Right ventricle myocardium inferior (tissue), 1 donor: ENCODE results near the gene TAMM41. TPM values are rescaled to one million over a fixed set of nuclear protein-coding genes. Genes with fewer than 3 reads are reported as not detected.
A peak's percentile ranks its signal among the peaks of the same experiment; 100 is the strongest.
"Not testable (repeated sequence)": the region's sequence is repeated elsewhere in the genome, so short reads cannot be mapped to it uniquely, and the experiment has no call there.

Experiments used
- ATAC-seq: fragments of 200-7000 bp; cut with Tn5 transposase; one replicate; pipeline ENCODE4 v1.9.1; 2020; ENCODE audit warnings: mild to moderate bottlenecking, moderate library complexity
- DNase-seq: peaks from one replicate; pipeline ENCODE4 v3.0.0; 2021; ENCODE audit errors: missing footprints
- intact Hi-C: fragments of 100-400 bp; cut with DNase I; formaldehyde crosslinking; loops from one replicate; pipeline ENCODE4 v1.11.0; 2022
- long read RNA-seq: library from polyadenylated mRNA; unstranded; transcript quantifications from one replicate; pipeline ENCODE4 v2.0.0, GENCODE V29; 2021
- total RNA-seq: library from RNA; stranded (reverse); fragmentation: NEBNext Ultra II Directional; extraction: Animal tissue kit (Norgen Biotek cat#: 25700); gene quantifications from one replicate; pipeline ENCODE4 v1.2.1, GENCODE V29; 2021
- donor health status: DM: no; HTN: yes; CAD: no; lungs with severe emphysema.

TAMM41 gene
- 10.9 TPM for total RNA-seq
- long read RNA-seq, partial matches to known transcripts = 1 of 4 reads
- long read RNA-seq, other reads (novel, unspliced or antisense) = 0 of 4 reads

- intact Hi-C loops = no loop called here
- DNase-seq (peak; percentile 94), ATAC-seq (peak; percentile 100)
These were observed at the start of gene TAMM41 for GRCh38 chr3:11846281-11847266. Gene TAMM41, minus strand, starts transcription at chr3:11846885. Its CDS starts 249 bp downstream, at chr3:11846636.

DNA sequence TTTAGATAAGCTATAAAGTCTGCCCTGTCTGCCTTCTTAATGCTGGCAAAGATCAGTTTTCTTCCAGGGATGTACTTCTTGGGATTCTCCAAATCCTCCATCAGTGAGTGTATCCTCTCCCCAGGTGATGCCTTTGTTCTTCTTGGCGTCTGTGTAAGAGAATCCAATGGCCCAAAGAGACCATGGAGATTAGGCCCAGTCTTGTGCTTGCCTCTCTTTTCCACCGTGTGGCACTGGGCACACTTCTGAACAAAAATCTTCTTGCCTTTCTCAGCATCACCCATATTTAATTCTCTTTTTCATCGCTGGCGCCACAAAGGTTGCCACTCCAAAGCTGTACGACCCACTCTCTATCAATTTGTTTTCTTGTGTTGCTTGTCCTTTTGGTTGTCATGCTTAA, 32.2 kb upstream of the TAMM41 start:
- DNase-seq = no peak
- ATAC-seq = no peak
- intact Hi-C loops = no loop called here

DNA sequence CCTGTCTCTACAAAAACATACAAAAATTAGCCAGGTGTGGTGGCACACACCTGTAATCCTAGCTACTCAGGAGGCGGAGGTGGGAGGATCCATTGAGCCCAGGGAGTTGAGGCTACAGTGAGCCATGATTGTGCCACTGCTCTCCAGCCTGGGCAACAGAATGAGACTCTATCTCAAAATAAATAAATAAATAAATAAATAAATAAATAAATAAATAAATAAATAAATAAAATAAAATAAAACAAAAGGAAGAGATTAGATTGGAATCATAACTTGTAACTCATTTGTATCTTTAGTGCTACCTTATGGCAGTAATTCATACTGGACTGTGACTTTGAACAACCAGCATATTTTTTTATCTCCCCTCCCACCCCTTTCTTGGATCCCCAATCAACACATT, 28.0 kb upstream of the TAMM41 start:
- DNase-seq, intact Hi-C loops, ATAC-seq: not testable (repeated sequence)

DNA sequence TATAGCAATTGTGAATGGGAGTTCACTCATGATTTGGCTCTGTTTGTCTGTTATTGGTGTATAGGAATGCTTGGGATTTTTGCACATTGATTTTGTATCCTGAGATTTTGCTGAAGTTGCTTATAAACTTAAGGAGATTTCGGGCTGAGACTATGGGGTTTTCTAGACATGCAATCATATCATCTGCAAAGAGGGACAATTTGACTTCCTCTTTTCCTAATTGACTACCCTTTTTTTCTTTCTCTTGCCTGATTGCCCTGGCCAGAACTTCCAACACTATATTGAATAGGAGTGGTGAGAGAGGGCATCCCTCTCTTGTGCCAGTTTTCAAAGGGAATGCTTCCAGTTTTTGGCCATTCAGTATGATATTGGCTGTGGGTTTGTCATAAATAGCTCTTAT, 17.1 kb upstream of the TAMM41 start:
- DNase-seq, intact Hi-C loops, ATAC-seq: not testable (repeated sequence)

- ATAC-seq, DNase-seq, intact Hi-C loops: not testable (repeated sequence)
These were observed 15.9 kb upstream of the TAMM41 start for GRCh38 chr3:11862584-11862983.

DNA sequence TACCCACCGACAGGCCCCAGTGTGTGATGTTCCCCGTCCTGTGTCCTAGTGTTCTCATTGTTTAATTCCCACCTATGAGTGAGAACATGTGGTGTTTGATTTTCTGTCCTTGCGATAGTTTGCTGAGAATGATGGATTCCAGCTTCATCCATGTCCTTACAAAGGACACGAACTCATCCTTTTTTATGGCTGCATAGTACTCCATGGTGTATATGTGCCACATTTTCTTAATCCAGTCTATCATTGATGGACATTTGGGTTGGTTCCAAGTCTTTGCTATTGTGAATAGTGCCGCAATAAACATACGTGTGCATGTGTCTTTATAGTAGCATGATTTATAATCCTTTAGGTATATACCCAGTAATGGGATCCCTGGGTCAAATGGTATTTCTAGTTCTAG, 15.5 kb upstream of the TAMM41 start:
- DNase-seq, intact Hi-C loops, ATAC-seq: not testable (repeated sequence)

DNA sequence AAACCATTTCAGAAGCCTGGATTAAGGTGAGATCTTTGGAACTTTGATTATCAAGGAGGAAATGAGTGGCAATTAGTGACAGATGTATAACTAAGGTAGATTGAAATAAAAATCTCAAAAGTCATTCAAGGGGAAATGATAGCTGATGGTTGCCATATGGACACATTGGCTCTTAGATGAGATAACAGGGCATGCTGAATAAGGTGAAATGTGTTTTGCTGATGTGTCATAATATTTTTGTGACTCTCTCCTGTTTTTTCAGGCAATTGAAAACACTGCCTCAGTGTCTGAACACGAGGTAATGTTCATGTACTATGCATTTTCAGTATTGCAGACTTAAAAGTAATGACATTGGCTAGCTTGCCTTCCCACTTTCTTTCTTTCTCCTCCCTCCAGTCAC, 13.5 kb upstream of the TAMM41 start:
- ATAC-seq, DNase-seq, intact Hi-C loops: not testable (repeated sequence)

DNA sequence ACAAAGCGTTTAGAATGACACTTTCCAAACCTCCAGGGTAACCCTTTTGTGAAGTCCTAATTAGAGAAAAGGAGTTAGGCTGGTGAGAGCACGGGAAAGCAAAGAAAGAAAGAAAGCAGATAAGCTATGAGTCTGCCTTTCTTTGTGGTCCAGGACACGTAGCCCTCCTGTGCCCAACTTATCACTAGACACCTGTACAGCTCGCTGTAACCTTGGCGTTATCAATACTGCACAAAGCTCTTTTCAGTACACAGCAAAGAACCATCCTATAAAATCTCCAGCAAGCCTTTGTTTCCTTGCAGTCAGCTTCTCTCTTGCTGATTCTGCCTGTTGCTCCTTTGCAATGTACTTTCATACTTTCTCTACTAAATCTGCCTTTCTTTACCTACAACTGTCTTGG, 6.8 kb upstream of the TAMM41 start:
- intact Hi-C loops = no loop called here
- DNase-seq (no peak), ATAC-seq (no peak)

DNA sequence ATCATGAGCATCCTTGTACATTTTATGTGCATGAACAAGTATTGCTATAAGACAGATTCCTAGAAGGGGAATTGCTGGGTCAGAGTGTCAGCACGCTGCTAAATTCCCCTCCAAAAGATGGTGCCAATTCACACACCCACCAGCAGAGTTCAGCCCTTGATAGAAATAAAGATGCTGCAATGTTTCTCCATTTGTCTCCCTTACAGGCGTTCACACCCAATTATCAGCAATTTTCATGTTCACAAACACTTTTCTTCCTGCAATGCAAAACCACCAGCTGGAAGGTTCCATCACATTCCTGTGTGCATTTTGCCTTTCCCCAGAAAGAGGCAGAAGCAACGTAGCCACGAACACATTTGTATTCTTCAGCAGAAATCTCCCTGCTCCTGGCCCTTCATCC, 3.3 kb upstream of the TAMM41 start:
- DNase-seq (no peak), ATAC-seq (no peak)
- intact Hi-C loops = no loop called here

GRCh38 chr3:11847607-11848006, 922 bp upstream of the TAMM41 start:
- intact Hi-C loops = no loop called here
- ATAC-seq (no peak), DNase-seq (no peak)

- ATAC-seq (no peak), DNase-seq (no peak)
- intact Hi-C loops = no loop called here
These were observed 1.0 kb downstream of the TAMM41 start for GRCh38 chr3:11845651-11846050.

- DNase-seq (no peak), ATAC-seq (no peak)
- intact Hi-C loops = no loop called here
These were observed 1.8 kb downstream of the TAMM41 start for GRCh38 chr3:11844891-11845290.

GRCh38 chr3:11835028-11835639, 11.6 kb downstream of the TAMM41 start:
- ATAC-seq (no peak), DNase-seq (no peak)
- intact Hi-C loops = no loop called here

DNA sequence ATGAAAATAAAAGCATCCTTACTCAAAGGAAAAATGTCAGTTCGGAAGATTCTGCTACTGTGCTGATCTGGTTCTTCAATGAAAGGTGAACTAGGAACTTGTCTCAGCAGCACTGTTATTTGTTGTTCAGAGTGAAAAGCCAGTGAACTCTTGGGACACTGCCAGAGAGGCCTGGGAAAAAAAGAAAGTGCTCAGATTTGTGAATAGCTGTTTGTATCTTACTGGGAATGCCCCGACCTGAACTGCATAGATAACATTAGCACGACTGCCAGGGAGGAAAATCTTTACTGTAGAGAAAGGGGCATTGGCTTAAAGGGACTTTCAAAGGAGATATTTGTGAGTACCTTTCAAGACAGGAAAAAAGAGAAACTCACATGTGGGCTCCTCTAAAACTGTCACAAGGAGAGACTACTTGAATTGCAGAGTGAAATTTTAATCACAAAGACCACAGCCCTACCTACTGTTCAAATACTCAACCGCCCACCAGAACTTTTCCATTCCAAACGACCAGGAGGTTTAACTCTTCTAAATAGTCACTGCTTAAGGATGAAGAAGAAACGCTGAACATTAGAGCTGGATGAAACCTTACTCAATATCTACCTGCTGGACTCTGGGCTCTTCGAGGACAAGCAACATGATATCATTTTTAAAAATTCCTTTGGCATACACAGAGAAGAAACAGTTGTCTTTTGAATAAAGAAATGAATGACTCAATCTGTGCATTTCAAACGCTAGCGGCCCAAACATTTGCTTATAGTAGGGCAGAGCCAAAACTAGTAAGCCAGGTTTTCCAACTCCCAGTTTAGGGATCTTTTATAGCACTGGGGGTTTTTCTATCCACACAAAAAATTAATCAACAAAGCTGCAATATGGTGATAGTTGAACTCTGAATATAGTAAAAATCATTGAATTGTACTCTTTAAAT, 13.4 kb downstream of the TAMM41 start:
- no peak for ATAC-seq

GRCh38 chr3:11829416-11829815, 17.3 kb downstream of the TAMM41 start:
- ATAC-seq (no peak), DNase-seq (no peak)
- intact Hi-C loops = no loop called here

More for the DNA sequence above, 13.4 kb downstream of the TAMM41 start:
- no peak for DNase-seq
- intact Hi-C loops = no loop called here

DNA sequence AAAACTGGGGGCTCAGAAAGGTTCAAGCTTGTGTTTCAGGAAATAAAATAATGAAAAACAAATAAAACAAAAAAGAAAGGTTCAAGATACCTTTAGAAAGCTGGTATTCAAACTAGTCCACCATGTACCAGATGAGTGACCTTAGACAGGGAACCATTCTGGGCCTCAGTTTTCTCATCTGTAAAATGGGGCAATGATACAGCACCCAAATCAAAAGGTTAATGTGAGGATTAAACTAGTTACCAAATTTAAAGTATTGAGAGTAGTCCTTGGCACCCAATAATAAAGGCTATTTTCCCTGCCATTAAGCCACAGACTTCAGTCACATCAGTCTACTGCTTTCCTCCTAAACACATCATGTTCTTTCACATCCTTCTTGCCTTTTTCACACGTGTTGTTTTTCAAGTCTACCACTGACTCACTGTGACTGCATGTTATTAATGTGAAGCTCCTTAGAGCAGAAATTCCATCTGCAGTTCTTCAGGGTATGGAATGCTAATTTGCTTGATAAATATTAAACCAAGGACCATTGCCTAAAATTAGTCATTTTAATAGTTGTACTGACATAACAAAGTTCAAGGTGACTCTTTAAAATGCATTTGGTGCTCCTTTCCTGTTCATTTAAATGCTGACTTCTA, 19.9 kb downstream of the TAMM41 start:
- no peak for DNase-seq
- ATAC-seq = no peak
- intact Hi-C loops = no loop called here

DNA sequence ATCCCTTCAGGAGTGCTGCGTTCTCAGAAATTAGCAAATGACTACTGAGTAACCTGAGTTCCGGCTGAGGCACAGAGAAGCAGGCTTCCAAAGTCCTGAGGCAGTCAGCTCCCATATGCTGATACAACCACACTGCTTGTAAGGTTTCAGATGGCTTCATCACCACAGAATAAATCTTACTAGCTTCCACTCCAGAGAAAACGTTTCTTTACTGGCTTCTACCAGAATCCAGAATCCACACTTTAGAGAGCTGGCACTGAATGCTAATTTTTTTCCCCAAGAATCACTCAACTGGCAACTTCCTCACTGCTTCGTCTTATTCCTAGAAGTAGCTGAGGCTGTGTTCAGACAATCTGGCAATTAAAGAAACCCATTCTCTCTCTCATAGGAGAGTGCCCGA, 21.4 kb downstream of the TAMM41 start:
- intact Hi-C loops = no loop called here
- no peak for ATAC-seq
- no peak for DNase-seq

- intact Hi-C loops = no loop called here
- no peak for DNase-seq
- peak; percentile 31 for ATAC-seq
These were observed 26.1 kb downstream of the TAMM41 start for GRCh38 chr3:11820531-11821041.
